HG02970 (cell line): ENCODE data around the gene AGR3.
"Not testable (repeated sequence)": the region's sequence is repeated elsewhere in the genome, so short reads cannot be mapped to it uniquely, and the experiment has no call there.

Experiments used
- ATAC-seq: cut with Tn5 transposase; IDR thresholded peaks from one replicate; pipeline ENCODE4 v1.9.1; 2021; ENCODE audit warnings: mild to moderate bottlenecking, moderate library complexity, moderate number of reproducible peaks; ENCODE audit not compliant: unreplicated experiment, low FRiP score

Gene AGR3

GRCh38 chr7:16891874-16892643 lies 10.3 kb upstream of the AGR3 start:
- ATAC-seq = no peak

GRCh38 chr7:16891338-16891737 lies 9.6 kb upstream of the AGR3 start:
- ATAC-seq = no peak

GRCh38 chr7:16889851-16890415 lies 8.2 kb upstream of the AGR3 start:
- ATAC-seq = no peak

GRCh38 chr7:16889305-16889704 lies 7.5 kb upstream of the AGR3 start:
- ATAC-seq = no peak

- ATAC-seq = no peak
These were observed 2.1 kb upstream of the AGR3 start for GRCh38 chr7:16883918-16884317.

GRCh38 chr7:16880554-16880953 lies 1.2 kb downstream of the AGR3 start:
- no peak for ATAC-seq

- no peak for ATAC-seq
These were observed 2.6 kb downstream of the AGR3 start for GRCh38 chr7:16879181-16879580.

- ATAC-seq = no peak
These were observed 5.9 kb downstream of the AGR3 start for GRCh38 chr7:16875861-16876260.

- ATAC-seq = no peak
These were observed 7.7 kb downstream of the AGR3 start for GRCh38 chr7:16874066-16874465.

GRCh38 chr7:16867328-16867727 lies 14.5 kb downstream of the AGR3 start:
- ATAC-seq = no peak

GRCh38 chr7:16853189-16853588 lies 28.6 kb downstream of the AGR3 start:
- ATAC-seq = not testable (repeated sequence)

GRCh38 chr7:16851829-16852228 lies 30.0 kb downstream of the AGR3 start:
- no peak for ATAC-seq

- ATAC-seq = no peak
These were observed 30.9 kb downstream of the AGR3 start for GRCh38 chr7:16850614-16851466.

- no peak for ATAC-seq
These were observed 32.3 kb downstream of the AGR3 start for GRCh38 chr7:16849296-16850148.

- no peak for ATAC-seq
These were observed 34.4 kb downstream of the AGR3 start for GRCh38 chr7:16847381-16847860.

GRCh38 chr7:16846601-16847165 lies 35.1 kb downstream of the AGR3 start:
- ATAC-seq = no peak

- ATAC-seq = no peak
These were observed 36.0 kb downstream of the AGR3 start for GRCh38 chr7:16845746-16846145.

GRCh38 chr7:16841681-16842080 lies 40.1 kb downstream of the AGR3 start:
- ATAC-seq = no peak

GRCh38 chr7:16840094-16840493 lies 41.7 kb downstream of the AGR3 start:
- ATAC-seq = no peak

GRCh38 chr7:16839646-16840045 lies 42.1 kb downstream of the AGR3 start:
- no peak for ATAC-seq
